Panc1 (cell line): ENCODE data around the gene EPB41L4B.

ENCODE experiments used
- CTCF ChIP-seq: fragments of 450-650 bp; IDR thresholded peaks from 2 replicates; pipeline ENCODE4 v1.5.1; 2017; ENCODE audit warnings: mild to moderate bottlenecking
- POLR2AphosphoS5 ChIP-seq: IDR thresholded peaks from 2 replicates; pipeline ENCODE4 v1.6.1; 2012; ENCODE audit warnings: mild to moderate bottlenecking, low read depth, low read length, moderate library complexity

GRCh38 chr9:109320742-109321448 is at the start of gene EPB41L4B:
- peak; percentile 90 for TF ChIP-seq CTCF
- TF ChIP-seq POLR2AphosphoS5 = no peak
